Psoas muscle (tissue), 8 donors: ENCODE data around the gene SLC1A1. TPM values are rescaled to one million over a fixed set of nuclear protein-coding genes. Genes with fewer than 3 reads are reported as not detected.
"Not testable (repeated sequence)": the region's sequence is repeated elsewhere in the genome, so short reads cannot be mapped to it uniquely, and the experiment has no call there.

Experiments used
- ATAC-seq, 4 donors: fragments of 200-7000 bp; cut with Tn5 transposase; one replicate each; pipeline ENCODE4 v1.9.1; 2020; ENCODE audit warnings: moderate library complexity in 3 of 4, mild to moderate bottlenecking in 2 of 4
- DNase-seq, 2 donors: peaks; one replicate each; pipeline ENCODE4 v3.0.0-alpha.2; 2020
- H3K27ac ChIP-seq: fragments of 200-600 bp; one replicate; pipeline ENCODE4 v1.8.0; 2022
- H3K27me3 ChIP-seq, 3 donors: fragments of 200-600 bp in 1 of 3; one replicate each; pipeline versions ENCODE4 v1.6.1 to v1.8.0; 2013 to 2022; ENCODE audit warnings: low read length in 2 of 3, mild to moderate bottlenecking in 2 of 3, moderate library complexity in 1 of 3; ENCODE audit not compliant: insufficient read depth in 3 of 3
- H3K36me3 ChIP-seq, 2 donors: fragments of 200-600 bp in 1 of 2; one replicate each; pipeline versions ENCODE4 v1.6.1 to v1.8.0; 2013 to 2022; ENCODE audit warnings: low read depth in 1 of 2, mild to moderate bottlenecking in 1 of 2, moderate library complexity in 1 of 2; ENCODE audit not compliant: insufficient read depth in 1 of 2
- H3K4me1 ChIP-seq: fragments of 200-600 bp; one replicate; pipeline ENCODE4 v1.8.0; 2022
- H3K4me3 ChIP-seq: fragments of 200-600 bp; one replicate; pipeline ENCODE4 v1.8.0; 2022; ENCODE audit warnings: mild to moderate bottlenecking
- H3K9me3 ChIP-seq: fragments of 200-600 bp; one replicate; pipeline ENCODE4 v1.8.0; 2022
- WGBS, 3 donors: extraction: QIAGEN DNeasy Blood & Tissue Kit; methylation state at CpG; one replicate each; pipeline versions ENCODE4 v1.1.6 to v1.1.7; 2013; 5-methylcytosine and 5-hydroxymethylcytosine counted together
- intact Hi-C, 2 donors: fragments of 100-400 bp; cut with DNase I; formaldehyde crosslinking; loops; one replicate each; pipeline versions ENCODE4 v1.11.0 to v1.14.2; 2022
- polyA plus RNA-seq, 3 donors: library from polyadenylated mRNA; stranded (reverse); fragments of 200-250 nt; gene quantifications; one replicate each; pipeline ENCODE4 v1.2.3, GENCODE V29; 2013
- total RNA-seq, 4 donors: library from RNA; stranded (reverse); fragmentation: NEBNext Ultra II Directional in 2 of 4; extraction: Animal tissue kit (Norgen Biotek cat#: 25700) in 2 of 4; gene quantifications; one replicate each; pipeline versions ENCODE4 v1.2.1 to v1.2.4, GENCODE V29; 2021 to 2023
- TF ChIP-seq, protein P1 (sequence below): fragments of 200-600 bp; IDR thresholded peaks from one replicate; pipeline ENCODE4 v1.8.0; 2022; ENCODE audit warnings: antibody characterized with exemption
- donor health status: healthy with polysubstance abuse.
- donor health status: DM: no; HTN: no; CAD: no; lungs with moderate emphysema.
- donor health status: Bipolar disorder and iron deficiency.
- donor health status: healthy.
- donor health status: DM: yes; HTN: yes; CAD: no.
- donor health status: DM: no; HTN: no; CAD: no.
- donor health status: DM: no; HTN: no; CAD: no.
- donor health status: DM: yes; HTN: yes; CAD: no.

Gene SLC1A1
- total and polyA plus RNA-seq, 7 donors, result 0.43 to 1.3 (median 1.0) TPM

DNA sequence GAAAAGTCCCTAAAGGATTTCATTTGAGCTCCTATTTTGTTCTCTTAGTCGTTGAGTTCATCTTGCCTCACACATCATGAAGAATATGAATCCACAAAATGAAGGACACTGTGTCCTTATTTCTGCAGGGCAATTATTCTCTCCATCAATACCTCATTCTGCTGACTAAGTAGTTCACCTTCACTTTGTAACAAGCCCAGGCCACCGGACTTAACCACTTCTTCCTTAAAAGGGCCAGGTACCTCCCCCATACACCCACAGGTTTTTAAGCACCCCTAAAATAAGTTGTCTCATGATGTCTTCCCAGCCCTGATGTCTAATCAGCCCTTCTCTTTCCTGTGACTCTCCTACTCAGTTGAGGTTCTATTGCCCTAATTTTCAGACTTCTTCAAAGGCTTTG, 104.7 kb downstream of the SLC1A1 start:
- TF ChIP-seq, protein P1, sequence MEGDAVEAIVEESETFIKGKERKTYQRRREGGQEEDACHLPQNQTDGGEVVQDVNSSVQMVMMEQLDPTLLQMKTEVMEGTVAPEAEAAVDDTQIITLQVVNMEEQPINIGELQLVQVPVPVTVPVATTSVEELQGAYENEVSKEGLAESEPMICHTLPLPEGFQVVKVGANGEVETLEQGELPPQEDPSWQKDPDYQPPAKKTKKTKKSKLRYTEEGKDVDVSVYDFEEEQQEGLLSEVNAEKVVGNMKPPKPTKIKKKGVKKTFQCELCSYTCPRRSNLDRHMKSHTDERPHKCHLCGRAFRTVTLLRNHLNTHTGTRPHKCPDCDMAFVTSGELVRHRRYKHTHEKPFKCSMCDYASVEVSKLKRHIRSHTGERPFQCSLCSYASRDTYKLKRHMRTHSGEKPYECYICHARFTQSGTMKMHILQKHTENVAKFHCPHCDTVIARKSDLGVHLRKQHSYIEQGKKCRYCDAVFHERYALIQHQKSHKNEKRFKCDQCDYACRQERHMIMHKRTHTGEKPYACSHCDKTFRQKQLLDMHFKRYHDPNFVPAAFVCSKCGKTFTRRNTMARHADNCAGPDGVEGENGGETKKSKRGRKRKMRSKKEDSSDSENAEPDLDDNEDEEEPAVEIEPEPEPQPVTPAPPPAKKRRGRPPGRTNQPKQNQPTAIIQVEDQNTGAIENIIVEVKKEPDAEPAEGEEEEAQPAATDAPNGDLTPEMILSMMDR, result no peak
- intact Hi-C loops, result no loop called here
- Histone ChIP-seq H3K4me3 (no peak overlapping the region), H3K27me3 (no peaks in the 10 kb centered on the region), H3K27ac (no peak overlapping the region), H3K4me1 (no peaks in the 10 kb centered on the region), H3K9me3 (no peaks in the 10 kb centered on the region), H3K36me3 (no peaks in the 10 kb centered on the region)
- ATAC-seq, result no peak
- DNase-seq, result no peak
- WGBS, 3 donors, result 70 to 83% (median 81%) methylated on average over 2 of the region's 2 CpGs

DNA sequence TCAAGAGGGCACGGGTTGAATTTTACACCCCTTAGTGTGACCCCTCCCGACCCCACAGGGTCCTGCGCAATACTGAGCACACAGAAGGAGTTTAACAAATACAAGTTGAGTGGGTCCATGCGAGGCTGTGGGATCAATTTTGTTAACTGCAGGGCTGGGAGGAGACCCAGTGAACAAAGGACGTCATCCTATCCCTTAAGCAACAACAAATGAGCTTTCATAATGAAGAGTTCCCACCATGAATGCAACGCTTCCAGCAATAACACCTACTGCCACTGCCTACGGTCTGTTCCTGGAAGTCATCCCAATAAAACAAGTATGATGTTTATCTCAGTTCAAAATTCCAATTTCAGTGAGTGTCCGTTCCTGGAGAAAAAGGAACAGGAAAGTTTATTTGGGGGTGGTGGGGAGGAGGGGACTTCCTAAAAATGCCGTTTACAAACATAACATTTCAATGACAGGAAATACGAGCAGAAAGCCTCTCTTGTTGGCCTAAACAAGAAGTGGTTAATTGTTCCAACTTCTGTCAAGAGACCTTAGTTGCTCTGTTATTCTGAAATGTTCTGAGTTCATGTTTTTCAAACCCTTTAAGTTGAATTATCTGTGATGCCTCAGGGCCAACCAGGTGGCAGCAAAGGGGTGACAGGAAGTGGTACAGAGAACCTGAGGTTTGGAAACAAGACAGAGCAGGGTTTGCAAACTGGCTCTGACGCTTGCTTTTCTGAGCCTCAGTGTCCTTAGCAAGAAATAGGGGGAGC, 106.1 kb downstream of the SLC1A1 start:
- 63 to 73% (median 68%) methylated on average over 11 of the region's 11 CpGs for WGBS, 3 donors
- no peak for ATAC-seq
- Histone ChIP-seq H3K27me3 (no peaks in the 10 kb centered on the region), H3K4me1 (no peaks in the 10 kb centered on the region), H3K36me3 (no peaks in the 10 kb centered on the region), H3K9me3 (no peaks in the 10 kb centered on the region), H3K27ac (no peak overlapping the region), H3K4me3 (no peak overlapping the region)
- TF ChIP-seq, protein P1, result no peak
- no peak for DNase-seq
- intact Hi-C loops, result no loop called here

DNA sequence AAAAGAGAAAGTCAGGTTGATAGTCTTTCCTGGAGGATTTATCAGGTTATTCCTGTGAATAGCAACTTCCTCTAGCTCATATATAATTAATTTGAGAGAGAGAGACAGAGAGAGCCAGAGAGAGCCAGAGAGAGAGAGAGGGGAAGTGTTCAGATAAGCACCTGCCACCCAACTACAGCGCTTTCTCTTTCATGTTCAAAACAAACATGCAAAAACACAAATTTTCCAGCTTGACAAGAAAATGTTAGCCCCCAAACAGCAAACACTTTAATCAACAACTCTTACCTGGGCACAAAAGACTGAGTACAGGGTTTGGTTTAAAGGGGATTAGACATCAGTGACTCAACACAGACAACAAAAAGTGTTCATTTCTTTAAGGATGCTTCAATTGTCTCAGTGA, 110.1 kb downstream of the SLC1A1 start:
- no peak overlapping the region for H3K27ac ChIP-seq
- H3K4me3 ChIP-seq, result no peak overlapping the region
- DNase-seq, result no peak
- H3K36me3 ChIP-seq, result no peaks in the 10 kb centered on the region
- H3K4me1 ChIP-seq, result no peaks in the 10 kb centered on the region
- 76 to 97% (median 84%) methylated on average over 1 of the region's 1 CpG for WGBS, 3 donors
- TF ChIP-seq, protein P1, result no peak
- no peak for ATAC-seq
- H3K27me3 ChIP-seq, result no peaks in the 10 kb centered on the region
- H3K9me3 ChIP-seq, result no peaks in the 10 kb centered on the region
- intact Hi-C loops, result no loop called here

DNA sequence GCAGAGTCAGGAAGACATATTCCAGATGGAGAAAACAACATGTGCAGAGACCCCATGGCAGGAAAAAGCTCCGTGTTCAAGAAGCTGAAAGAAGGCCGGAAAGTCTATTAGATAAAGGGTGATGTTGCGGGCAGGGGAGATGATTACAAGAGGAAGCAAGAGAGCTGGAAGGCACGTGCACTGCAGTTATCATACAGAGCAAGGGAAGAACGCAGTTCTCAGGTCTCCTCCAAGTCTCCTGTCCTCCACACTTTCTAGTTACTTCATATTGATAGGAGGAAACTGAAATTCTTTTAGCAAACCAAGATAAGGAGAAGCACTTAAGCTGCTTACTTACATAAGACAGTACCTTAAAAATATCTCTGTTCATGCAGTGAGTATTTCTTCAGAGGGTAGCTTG, 113.6 kb downstream of the SLC1A1 start:
- no peak overlapping the region for H3K4me3 ChIP-seq
- TF ChIP-seq, protein P1, result no peak
- ATAC-seq (no peak), DNase-seq (no peak)
- no peak overlapping the region for H3K27ac ChIP-seq
- no peaks in the 10 kb centered on the region for H3K9me3 ChIP-seq
- H3K36me3 ChIP-seq, result no peaks in the 10 kb centered on the region
- 75 to 88% (median 82%) methylated on average over 5 of the region's 5 CpGs for WGBS, 3 donors
- H3K4me1 ChIP-seq, result no peaks in the 10 kb centered on the region
- H3K27me3 ChIP-seq, result no peaks in the 10 kb centered on the region
- intact Hi-C loops, result no loop called here

DNA sequence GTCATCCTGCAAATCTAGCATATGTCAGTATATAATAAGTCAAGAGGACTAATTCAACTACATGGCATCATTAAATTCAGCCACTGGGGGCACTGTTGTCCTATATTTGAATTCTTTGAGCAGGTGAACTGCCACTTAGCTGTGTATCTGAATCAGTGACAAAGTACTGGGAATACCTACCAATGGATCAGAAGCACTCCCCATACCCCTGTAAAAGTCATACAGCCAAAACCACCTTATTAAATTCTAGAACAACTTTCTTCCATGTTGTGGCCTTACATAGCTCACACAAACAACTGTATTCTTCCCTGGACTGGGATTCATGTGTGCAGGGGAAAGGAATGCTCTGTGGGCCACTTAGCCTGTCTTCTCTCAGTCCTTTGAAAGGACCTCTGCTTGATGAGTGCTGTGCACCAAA, 114.4 kb downstream of the SLC1A1 start:
- intact Hi-C loops, result no loop called here
- Histone ChIP-seq H3K36me3 (no peaks in the 10 kb centered on the region), H3K27me3 (no peaks in the 10 kb centered on the region), H3K4me3 (no peak overlapping the region), H3K9me3 (no peaks in the 10 kb centered on the region), H3K4me1 (no peaks in the 10 kb centered on the region), H3K27ac (no peak overlapping the region)
- DNase-seq (no peak), ATAC-seq (peak; percentile 61 to 84 (median 72))
- TF ChIP-seq, protein P1, result peak; percentile 71

DNA sequence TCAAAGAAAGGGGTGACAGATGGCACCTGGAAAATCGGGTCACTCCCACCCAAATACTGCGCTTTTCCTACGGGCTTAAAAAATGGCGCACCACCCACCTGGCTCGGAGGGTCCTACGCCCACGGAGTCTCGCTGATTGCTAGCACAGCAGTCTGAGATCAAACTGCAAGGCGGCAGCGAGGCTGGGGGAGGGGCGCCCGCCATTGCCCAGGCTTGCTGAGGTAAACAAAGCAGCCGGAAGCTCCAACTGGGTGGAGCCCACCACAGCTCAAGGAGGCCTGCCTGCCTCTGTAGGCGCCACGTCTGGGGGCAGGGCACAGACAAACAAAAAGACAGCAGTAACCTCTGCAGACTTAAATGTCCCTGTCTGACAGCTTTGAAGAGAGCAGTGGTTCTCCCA, 115.8 kb downstream of the SLC1A1 start:
- intact Hi-C loops, DNase-seq: not testable (repeated sequence)
- WGBS, 3 donors, result 81 to 86% (median 82%) methylated on average over 8 to 13 of the region's 15 CpGs

More for the DNA sequence above, 115.8 kb downstream of the SLC1A1 start:
- H3K4me1 ChIP-seq, H3K36me3 ChIP-seq, ATAC-seq, H3K4me3 ChIP-seq, H3K9me3 ChIP-seq, H3K27ac ChIP-seq, H3K27me3 ChIP-seq: not testable (repeated sequence)
